DMS153 (cell line): ENCODE results near the gene PTPRG.
A peak's percentile ranks its signal among the peaks of the same experiment; 100 is the strongest.

Experiments
- DNase-seq: peaks from one replicate; lab custom pipeline; 2025; lab: John Stamatoyannopoulos, UW

The PTPRG gene

GRCh38 chr3:62233065-62233464, 671.7 kb downstream of the PTPRG start:
- no peak for DNase-seq

- no peak for DNase-seq
Observed at GRCh38 chr3:62236016-62236415, 674.6 kb downstream of the PTPRG start.

GRCh38 chr3:62237286-62237948, 676.0 kb downstream of the PTPRG start:
- no peak for DNase-seq

- DNase-seq: no peak
Observed at GRCh38 chr3:62238003-62238402, 676.6 kb downstream of the PTPRG start.

- no peak for DNase-seq
Observed at GRCh38 chr3:62238431-62238830, 677.1 kb downstream of the PTPRG start.

GRCh38 chr3:62241279-62241678, 679.9 kb downstream of the PTPRG start:
- no peak for DNase-seq

- DNase-seq: no peak
Observed at GRCh38 chr3:62242831-62243509, 681.6 kb downstream of the PTPRG start.

- DNase-seq: peak; percentile 16
Observed at GRCh38 chr3:62246094-62246493, 684.7 kb downstream of the PTPRG start.

- DNase-seq: no peak
Observed at GRCh38 chr3:62246985-62247384, 685.6 kb downstream of the PTPRG start.

- DNase-seq: no peak
Observed at GRCh38 chr3:62248734-62249483, 687.5 kb downstream of the PTPRG start.

- DNase-seq: no peak
Observed at GRCh38 chr3:62249484-62249776, 688.1 kb downstream of the PTPRG start.

- DNase-seq: no peak
Observed at GRCh38 chr3:62249855-62250543, 688.6 kb downstream of the PTPRG start.

- no peak for DNase-seq
Observed at GRCh38 chr3:62252438-62253157, 691.2 kb downstream of the PTPRG start.

GRCh38 chr3:62253971-62254370, 692.6 kb downstream of the PTPRG start:
- DNase-seq: no peak

- no peak for DNase-seq
Observed at GRCh38 chr3:62255758-62256157, 694.4 kb downstream of the PTPRG start.

GRCh38 chr3:62259924-62260323, 698.6 kb downstream of the PTPRG start:
- no peak for DNase-seq

- DNase-seq: no peak
Observed at GRCh38 chr3:62260655-62261054, 699.3 kb downstream of the PTPRG start.

- DNase-seq: no peak
Observed at GRCh38 chr3:62261121-62261520, 699.8 kb downstream of the PTPRG start.

GRCh38 chr3:62261736-62262135, 700.4 kb downstream of the PTPRG start:
- DNase-seq: no peak

- DNase-seq: no peak
Observed at GRCh38 chr3:62265528-62265927, 704.2 kb downstream of the PTPRG start.

- DNase-seq: no peak
Observed at GRCh38 chr3:62266668-62267283, 705.4 kb downstream of the PTPRG start.
